Upper lobe of left lung (tissue), 4 donors: ENCODE results near the gene GNRH2.

Experiments
- CTCF ChIP-seq, 6 experiments: fragments of 450-650 bp in 4 of 6; fragments of 200-600 bp in 2 of 6; sonication (generic) in 2 of 6; IDR thresholded peaks; one replicate each; pipeline ENCODE4 v1.5.1; 2016 to 2019; ENCODE audit warnings: antibody characterized with exemption in 6 of 6
- POLR2A ChIP-seq, 4 donors: fragments of 450-650 bp; IDR thresholded peaks; one replicate each; pipeline ENCODE4 v1.5.1; 2016 to 2017; ENCODE audit warnings: antibody characterized with exemption in 4 of 4, mild to moderate bottlenecking in 2 of 4
- POLR2AphosphoS5 ChIP-seq, 2 donors: sonication (generic); formaldehyde crosslinking; IDR thresholded peaks; one replicate each; pipeline ENCODE4 v1.5.1; 2017; ENCODE audit warnings: antibody characterized with exemption in 2 of 2

GRCh38 chr20:2998728-2999127 is 44.7 kb upstream of the GNRH2 start:
- TF ChIP-seq POLR2A (IDR thresholded peaks at IDR 0.05) (no peak), CTCF (IDR thresholded peaks at IDR 0.05) (no peak), POLR2AphosphoS5 (IDR thresholded peaks at IDR 0.05) (no peak)
